ENCODE data around the gene ESRRA. TPM values are rescaled to one million over a fixed set of nuclear protein-coding genes. Genes with fewer than 3 reads are reported as not detected.

ESRRA gene
- total RNA-seq, 2 experiments from 2014 or later: 10.9 to 12.0 TPM

- Mint-ChIP-seq H3K4me1 (ENCODE audit: low read depth) (no peaks in the 10 kb centered on the region), H3K27ac (no peak overlapping the region), H3K4me3 (no peak overlapping the region), H3K9me3 (no peaks in the 10 kb centered on the region), H3K36me3 (ENCODE audit: low read depth) (peaks cover 13% of the 10 kb centered on the region), H3K27me3 (no peaks in the 10 kb centered on the region)
- peaks cover 7% of the 10 kb centered on the region for H3K4me1 ChIP-seq (ENCODE audit: insufficient read depth, low read length)
- H3K27ac ChIP-seq (ENCODE audit: low read depth in 1 of 2, low read length in 2 of 2): no peak overlapping the region
- POLR2A ChIA-PET: no interaction called here
- no peaks in the 10 kb centered on the region for H3K27me3 ChIP-seq (ENCODE audit: control insufficient read depth in 1 of 2, insufficient read depth in 2 of 2, low read length in 2 of 2)
- no peaks in the 10 kb centered on the region for H3K9me3 ChIP-seq (ENCODE audit: control insufficient read depth in 1 of 2, insufficient read depth in 1 of 2, low read length in 2 of 2)
- TF ChIP-seq, protein P1, sequence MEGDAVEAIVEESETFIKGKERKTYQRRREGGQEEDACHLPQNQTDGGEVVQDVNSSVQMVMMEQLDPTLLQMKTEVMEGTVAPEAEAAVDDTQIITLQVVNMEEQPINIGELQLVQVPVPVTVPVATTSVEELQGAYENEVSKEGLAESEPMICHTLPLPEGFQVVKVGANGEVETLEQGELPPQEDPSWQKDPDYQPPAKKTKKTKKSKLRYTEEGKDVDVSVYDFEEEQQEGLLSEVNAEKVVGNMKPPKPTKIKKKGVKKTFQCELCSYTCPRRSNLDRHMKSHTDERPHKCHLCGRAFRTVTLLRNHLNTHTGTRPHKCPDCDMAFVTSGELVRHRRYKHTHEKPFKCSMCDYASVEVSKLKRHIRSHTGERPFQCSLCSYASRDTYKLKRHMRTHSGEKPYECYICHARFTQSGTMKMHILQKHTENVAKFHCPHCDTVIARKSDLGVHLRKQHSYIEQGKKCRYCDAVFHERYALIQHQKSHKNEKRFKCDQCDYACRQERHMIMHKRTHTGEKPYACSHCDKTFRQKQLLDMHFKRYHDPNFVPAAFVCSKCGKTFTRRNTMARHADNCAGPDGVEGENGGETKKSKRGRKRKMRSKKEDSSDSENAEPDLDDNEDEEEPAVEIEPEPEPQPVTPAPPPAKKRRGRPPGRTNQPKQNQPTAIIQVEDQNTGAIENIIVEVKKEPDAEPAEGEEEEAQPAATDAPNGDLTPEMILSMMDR (IDR thresholded peaks at IDR 0.05): no peak
- intact Hi-C loops (cut with DNase I, micrococcal nuclease): no loop called here
- DNase-seq: no peak
- no peak for ATAC-seq (ENCODE audit: poor library complexity)
- H3K4me3 ChIP-seq (ENCODE audit: low read length): no peak overlapping the region
- peaks cover 21% of the 10 kb centered on the region for H3K36me3 ChIP-seq (ENCODE audit: insufficient read depth, low read length)
- CTCF ChIA-PET: interaction anchor here (1.1 kb wide), 1 partner anchor 57 kb away, joined by 4 read pairs; no protein-coding TSS in a partner anchor
These were observed 43.7 kb upstream of the ESRRA start for GRCh38 chr11:64261556-64262080.

DNA sequence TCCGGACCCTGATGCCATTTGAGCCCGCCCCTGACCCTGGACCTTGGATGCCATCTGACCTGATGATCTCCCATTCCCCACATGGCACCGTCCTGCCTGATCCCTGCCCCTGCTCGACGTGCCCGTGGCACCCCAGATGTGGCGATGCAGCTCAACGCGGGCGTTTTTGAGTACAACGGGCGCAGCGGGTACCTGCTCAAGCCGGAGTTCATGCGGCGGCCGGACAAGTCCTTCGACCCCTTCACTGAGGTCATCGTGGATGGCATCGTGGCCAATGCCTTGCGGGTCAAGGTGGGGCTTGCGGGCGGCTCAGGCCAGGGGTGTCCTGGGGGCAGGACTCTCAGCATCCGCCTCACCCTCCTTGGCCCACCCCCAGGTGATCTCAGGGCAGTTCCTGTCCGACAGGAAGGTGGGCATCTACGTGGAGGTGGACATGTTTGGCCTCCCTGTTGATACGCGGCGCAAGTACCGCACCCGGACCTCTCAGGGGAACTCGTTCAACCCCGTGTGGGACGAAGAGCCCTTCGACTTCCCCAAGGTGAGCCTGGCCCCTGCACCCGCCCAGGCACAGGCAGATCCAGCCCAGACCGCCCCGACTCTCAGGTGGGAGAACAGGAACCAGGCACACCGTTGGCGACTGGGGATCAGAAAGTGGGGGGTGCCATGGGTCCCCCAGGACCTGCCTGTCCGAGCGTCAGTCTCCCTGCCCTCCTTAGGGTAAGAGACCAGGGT lies 42.9 kb upstream of the ESRRA start:
- H3K27ac Mint-ChIP-seq: no peak overlapping the region
- Histone ChIP-seq H3K4me1 (ENCODE audit: insufficient read depth, low read length) (peaks cover 7% of the 10 kb centered on the region), H3K27me3 (ENCODE audit: control insufficient read depth in 1 of 2, insufficient read depth in 2 of 2, low read length in 2 of 2) (no peaks in the 10 kb centered on the region), H3K36me3 (ENCODE audit: insufficient read depth, low read length) (peaks cover 20% of the 10 kb centered on the region), H3K9me3 (ENCODE audit: control insufficient read depth in 1 of 2, insufficient read depth in 1 of 2, low read length in 2 of 2) (no peaks in the 10 kb centered on the region), H3K27ac (ENCODE audit: low read depth in 1 of 2, low read length in 2 of 2) (no peak overlapping the region), H3K4me3 (ENCODE audit: low read length) (no peak overlapping the region)
- CTCF ChIA-PET: interaction anchor here (1.5 kb wide), 1 partner anchor 38 kb away, joined by 5 read pairs; no protein-coding TSS in a partner anchor
- no peaks in the 10 kb centered on the region for H3K9me3 Mint-ChIP-seq
- TF ChIP-seq, protein P1 (IDR thresholded peaks at IDR 0.05): no peak
- intact Hi-C loops (cut with DNase I, micrococcal nuclease): no loop called here
- H3K36me3 Mint-ChIP-seq (ENCODE audit: low read depth): peaks cover 13% of the 10 kb centered on the region
- no peaks in the 10 kb centered on the region for H3K27me3 Mint-ChIP-seq
- H3K4me1 Mint-ChIP-seq (ENCODE audit: low read depth): no peaks in the 10 kb centered on the region
- POLR2A ChIA-PET: interaction anchor here (0.9 to 1.0 kb wide), 2 partner anchors 22 to 57 kb away, joined by 3 read pairs; partner anchors contain the start of gene BAD
- ATAC-seq (ENCODE audit: poor library complexity): no peak
- no peak for DNase-seq
- H3K4me3 Mint-ChIP-seq: no peak overlapping the region

DNA sequence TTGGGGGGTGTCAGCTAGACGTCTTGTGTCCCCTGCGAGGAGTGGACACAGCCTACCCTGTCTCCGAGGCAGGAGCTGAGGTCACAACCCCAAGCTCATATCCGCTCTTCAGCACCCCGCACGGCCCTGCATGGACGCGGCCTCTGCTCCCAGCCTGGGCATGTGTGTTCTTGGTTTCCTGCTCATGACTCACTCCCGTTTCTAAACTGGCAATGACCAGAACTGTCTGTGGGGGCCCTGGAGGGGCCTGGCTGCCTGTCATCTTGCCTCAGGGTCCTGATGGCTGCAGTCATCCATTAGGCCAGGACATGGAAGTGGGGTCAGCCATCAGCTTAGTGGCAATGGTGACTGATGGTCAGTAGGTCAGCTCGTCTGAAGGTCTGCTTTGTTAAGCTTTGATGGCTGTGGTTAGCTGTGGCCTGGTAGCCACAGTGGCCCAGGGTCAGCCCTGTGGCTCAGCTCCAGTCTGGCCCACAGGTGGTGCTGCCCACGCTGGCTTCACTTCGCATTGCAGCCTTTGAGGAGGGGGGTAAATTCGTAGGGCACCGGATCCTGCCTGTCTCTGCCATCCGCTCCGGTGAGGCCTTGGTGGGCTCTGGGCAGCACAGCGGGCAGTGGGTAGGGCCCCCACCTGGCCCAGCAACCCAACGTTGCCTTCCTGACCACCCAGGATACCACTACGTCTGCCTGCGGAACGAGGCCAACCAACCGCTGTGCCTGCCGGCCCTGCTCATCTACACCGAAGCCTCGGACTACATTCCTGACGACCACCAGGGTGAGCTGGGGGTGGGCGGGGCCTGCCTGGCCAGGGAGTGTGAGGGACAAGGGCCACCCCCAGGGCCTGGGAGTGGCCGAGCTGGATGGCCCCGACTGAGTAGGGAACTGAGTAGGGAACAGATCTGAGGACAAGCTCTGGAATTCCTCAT lies 42.0 kb upstream of the ESRRA start:
- Mint-ChIP-seq H3K27ac (no peak overlapping the region), H3K9me3 (no peaks in the 10 kb centered on the region)
- POLR2A ChIA-PET: interaction anchor here (0.9 to 1.0 kb wide), 2 partner anchors 22 to 58 kb away, joined by 3 read pairs; partner anchors contain the start of gene BAD

More for the DNA sequence above, 42.0 kb upstream of the ESRRA start:
- CTCF ChIA-PET: interaction anchor here (1.5 kb wide), 1 partner anchor 38 kb away, joined by 5 read pairs; no protein-coding TSS in a partner anchor
- Mint-ChIP-seq H3K27me3 (no peaks in the 10 kb centered on the region), H3K4me1 (ENCODE audit: low read depth) (peaks cover 4% of the 10 kb centered on the region), H3K4me3 (no peak overlapping the region), H3K36me3 (ENCODE audit: low read depth) (peaks cover 6% of the 10 kb centered on the region)
- H3K4me3 ChIP-seq (ENCODE audit: low read length): no peak overlapping the region
- no peak overlapping the region for H3K27ac ChIP-seq (ENCODE audit: low read depth in 1 of 2, low read length in 2 of 2)
- no peaks in the 10 kb centered on the region for H3K9me3 ChIP-seq (ENCODE audit: control insufficient read depth in 1 of 2, insufficient read depth in 1 of 2, low read length in 2 of 2)
- H3K36me3 ChIP-seq (ENCODE audit: insufficient read depth, low read length): peaks cover 18% of the 10 kb centered on the region
- intact Hi-C loops (cut with DNase I, micrococcal nuclease): no loop called here
- TF ChIP-seq, protein P1 (IDR thresholded peaks at IDR 0.05): no peak
- no peaks in the 10 kb centered on the region for H3K27me3 ChIP-seq (ENCODE audit: control insufficient read depth in 1 of 2, insufficient read depth in 2 of 2, low read length in 2 of 2)
- ATAC-seq (ENCODE audit: poor library complexity) (no peak), DNase-seq (no peak)
- peaks cover 16% of the 10 kb centered on the region for H3K4me1 ChIP-seq (ENCODE audit: insufficient read depth, low read length)
